ENCODE data around the gene FNDC8. TPM values are rescaled to one million over a fixed set of nuclear protein-coding genes. Genes with fewer than 3 reads are reported as not detected.
"Not testable (repeated sequence)": the region's sequence is repeated elsewhere in the genome, so short reads cannot be mapped to it uniquely, and the experiment has no call there.

FNDC8 gene
- total and polyA plus RNA-seq, 2 donors from 2014 or later, result not detected

DNA sequence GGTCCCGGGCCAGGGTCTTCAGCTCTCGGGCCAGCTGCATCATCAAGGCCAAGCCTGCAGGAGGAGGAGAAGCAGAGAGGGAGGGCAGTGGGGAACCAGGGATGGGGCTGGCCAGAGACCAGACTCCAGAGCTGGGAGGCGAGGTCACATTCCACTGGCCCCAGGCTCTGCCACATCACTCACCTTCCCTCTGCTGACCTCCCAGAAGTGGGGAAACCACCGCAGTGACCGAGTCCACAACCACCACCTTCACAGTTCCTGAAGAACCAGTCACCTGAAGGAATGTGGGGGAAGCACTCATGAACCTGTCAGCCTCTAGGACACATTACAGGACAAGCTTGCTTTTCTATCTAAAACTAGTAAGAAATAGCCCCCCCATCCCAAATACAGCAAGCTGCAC lies 18.1 kb upstream of the FNDC8 start:
- H3K36me3 ChIP-seq (ENCODE audit: control insufficient read depth in 2 of 3, insufficient read depth in 3 of 3, low read length in 3 of 3), result peaks cover 0 to 21% (median 9%) of the 10 kb centered on the region in 3 donors
- no peaks in the 10 kb centered on the region for H3K4me1 ChIP-seq (ENCODE audit: control insufficient read depth in 2 of 3, insufficient read depth in 2 of 3, low read depth in 1 of 3, low read length in 3 of 3)
- no peak for FAIRE-seq
- TF ChIP-seq CTCF (IDR thresholded peaks at IDR 0.05; ENCODE audit: borderline replicate concordance, extremely low read depth, insufficient read depth), result no peak
- intact Hi-C loops (cut with DNase I), result no loop called here
- no peak overlapping the region for H3K9ac ChIP-seq (ENCODE audit: low read length in 3 of 3)
- no peaks in the 10 kb centered on the region for H3K27me3 ChIP-seq (ENCODE audit: control insufficient read depth, insufficient read depth, low read length)
- no peak overlapping the region for H3K4me3 ChIP-seq (ENCODE audit: low read length in 3 of 3)
- H3K27ac ChIP-seq (ENCODE audit: low read depth in 2 of 2, low read length in 2 of 2), result no peak overlapping the region
- H3K9me3 ChIP-seq (ENCODE audit: control insufficient read depth in 2 of 3, insufficient read depth in 1 of 3, low read length in 3 of 3), result no peaks in the 10 kb centered on the region
- DNase-seq, result peak in 1 of 5 donors; percentile 22

DNA sequence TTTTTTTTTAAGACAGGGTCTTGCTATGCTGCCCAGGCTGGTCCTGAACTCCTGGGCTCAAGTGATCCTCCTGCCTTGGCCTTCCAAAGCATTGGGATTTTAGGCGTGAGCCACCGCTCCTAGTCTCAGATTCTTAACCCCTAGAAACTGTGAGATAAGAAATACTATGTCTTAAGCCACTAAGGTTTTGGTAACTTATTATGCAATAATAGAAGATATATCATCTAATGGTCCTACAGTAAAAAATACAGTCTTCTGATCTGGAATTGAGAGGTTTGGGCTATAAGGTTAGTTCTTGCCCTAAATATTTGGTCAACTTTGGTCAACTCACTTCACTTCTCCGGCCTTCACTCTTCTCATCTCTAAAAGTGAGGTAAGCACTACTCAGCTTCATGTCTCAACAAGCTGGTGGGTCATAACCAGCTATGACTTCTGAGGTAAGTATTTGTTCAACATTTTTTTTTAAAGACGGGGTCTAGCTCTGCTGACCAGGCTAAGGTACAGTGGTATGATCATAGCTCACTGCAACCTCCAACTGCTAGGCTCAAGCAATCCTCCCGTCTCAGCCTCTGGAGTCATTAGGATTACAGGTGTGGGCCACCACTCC lies 16.5 kb upstream of the FNDC8 start:
- TF ChIP-seq CTCF (IDR thresholded peaks at IDR 0.05; ENCODE audit: borderline replicate concordance, extremely low read depth, insufficient read depth), result no peak
- Histone ChIP-seq H3K4me3 (ENCODE audit: low read length in 3 of 3) (no peak overlapping the region), H3K36me3 (ENCODE audit: control insufficient read depth in 2 of 3, insufficient read depth in 3 of 3, low read length in 3 of 3) (peaks cover 0 to 14% (median 9%) of the 10 kb centered on the region in 3 donors), H3K27ac (ENCODE audit: low read depth in 2 of 2, low read length in 2 of 2) (no peak overlapping the region), H3K9me3 (ENCODE audit: control insufficient read depth in 2 of 3, insufficient read depth in 1 of 3, low read length in 3 of 3) (no peaks in the 10 kb centered on the region), H3K27me3 (ENCODE audit: control insufficient read depth, insufficient read depth, low read length) (no peaks in the 10 kb centered on the region), H3K9ac (ENCODE audit: low read length in 3 of 3) (no peak overlapping the region), H3K4me1 (ENCODE audit: control insufficient read depth in 2 of 3, insufficient read depth in 2 of 3, low read depth in 1 of 3, low read length in 3 of 3) (no peaks in the 10 kb centered on the region)
- DNase-seq, result peak in 1 of 5 donors; percentile 0
- FAIRE-seq, result no peak
- intact Hi-C loops (cut with DNase I), result no loop called here

- not testable (repeated sequence) for H3K9ac ChIP-seq (ENCODE audit: low read length in 3 of 3); H3K4me1 ChIP-seq (ENCODE audit: control insufficient read depth in 2 of 3, insufficient read depth in 2 of 3, low read depth in 1 of 3, low read length in 3 of 3); H3K9me3 ChIP-seq (ENCODE audit: control insufficient read depth in 2 of 3, insufficient read depth in 1 of 3, low read length in 3 of 3); FAIRE-seq; H3K27me3 ChIP-seq (ENCODE audit: control insufficient read depth, insufficient read depth, low read length); H3K36me3 ChIP-seq (ENCODE audit: control insufficient read depth in 2 of 3, insufficient read depth in 3 of 3, low read length in 3 of 3); DNase-seq; H3K4me3 ChIP-seq (ENCODE audit: low read length in 3 of 3); H3K27ac ChIP-seq (ENCODE audit: low read depth in 2 of 2, low read length in 2 of 2)
- intact Hi-C loops (cut with DNase I), result loop anchor here (10.0 kb wide), 1 partner anchor 116 kb away; no protein-coding TSS in a partner anchor
Measured at GRCh38 chr17:35110791-35111190, 10.6 kb upstream of the FNDC8 start.

- no peaks in the 10 kb centered on the region for H3K27me3 ChIP-seq (ENCODE audit: control insufficient read depth, insufficient read depth, low read length)
- no peak for TF ChIP-seq CTCF (IDR thresholded peaks at IDR 0.05; ENCODE audit: borderline replicate concordance, extremely low read depth, insufficient read depth)
- H3K36me3 ChIP-seq (ENCODE audit: control insufficient read depth in 2 of 3, insufficient read depth in 3 of 3, low read length in 3 of 3), result no peaks in the 10 kb centered on the region
- H3K9ac ChIP-seq (ENCODE audit: low read length in 3 of 3), result no peak overlapping the region
- no peak for FAIRE-seq
- no peak overlapping the region for H3K4me3 ChIP-seq (ENCODE audit: low read length in 3 of 3)
- intact Hi-C loops (cut with DNase I), result loop anchor here (10.0 kb wide), 1 partner anchor 122 kb away; no protein-coding TSS in a partner anchor
- H3K27ac ChIP-seq (ENCODE audit: low read depth in 2 of 2, low read length in 2 of 2), result no peak overlapping the region
- no peaks in the 10 kb centered on the region for H3K9me3 ChIP-seq (ENCODE audit: control insufficient read depth in 2 of 3, insufficient read depth in 1 of 3, low read length in 3 of 3)
- H3K4me1 ChIP-seq (ENCODE audit: control insufficient read depth in 2 of 3, insufficient read depth in 2 of 3, low read depth in 1 of 3, low read length in 3 of 3), result peaks cover 0 to 13% (median 0%) of the 10 kb centered on the region in 3 donors
- DNase-seq, result no peak
Measured at GRCh38 chr17:35116845-35117244, 4.6 kb upstream of the FNDC8 start.

Measured in kidney (tissue), 14 donors.